Trophoblast cell (in vitro differentiated cells and primary cell): Measurements from ENCODE around the gene SPOCK3.

Source experiments
- DNase-seq, 2 donors: peaks; one replicate each; pipeline ENCODE4 v3.0.0-alpha.2; 2016
- H2AFZ ChIP-seq: 2 replicates; pipeline ENCODE4 v1.6.1; 2013; ENCODE audit warnings: low read length, moderate library complexity, mild to moderate bottlenecking; ENCODE audit not compliant: insufficient read depth, poor library complexity
- H2AK5ac ChIP-seq: 2 replicates; pipeline ENCODE4 v1.6.1; 2013; ENCODE audit warnings: mild to moderate bottlenecking, low read length
- H2BK120ac ChIP-seq: 2 replicates; pipeline ENCODE4 v1.6.1; 2013; ENCODE audit warnings: low read length, mild to moderate bottlenecking, moderate library complexity; ENCODE audit not compliant: insufficient read depth, poor library complexity
- H2BK12ac ChIP-seq: 2 replicates; pipeline ENCODE4 v1.6.1; 2013; ENCODE audit warnings: mild to moderate bottlenecking, low read length, moderate library complexity
- H2BK5ac ChIP-seq: 2 replicates; pipeline ENCODE4 v1.6.1; 2013; ENCODE audit warnings: low read length, low read depth, moderate library complexity, mild to moderate bottlenecking; ENCODE audit not compliant: poor library complexity
- H3K14ac ChIP-seq: 2 replicates; pipeline ENCODE4 v1.6.1; 2013; ENCODE audit warnings: mild to moderate bottlenecking, low read length
- H3K18ac ChIP-seq: 2 replicates; pipeline ENCODE4 v1.6.1; 2013; ENCODE audit warnings: mild to moderate bottlenecking, low read length
- H3K23ac ChIP-seq: 2 replicates; pipeline ENCODE4 v1.6.1; 2013; ENCODE audit warnings: low read length
- H3K27ac ChIP-seq: 2 replicates; pipeline ENCODE4 v1.5.1; 2013; ENCODE audit warnings: low read depth, mild to moderate bottlenecking, inconsistent platforms, low read length, moderate library complexity
- H3K27me3 ChIP-seq: 2 replicates; pipeline ENCODE4 v1.6.1; 2013; ENCODE audit warnings: inconsistent platforms, mild to moderate bottlenecking, low read length, moderate library complexity; ENCODE audit not compliant: insufficient read depth
- H3K36me3 ChIP-seq, 2 experiments: 1 replicate in 1 of 2; 2 replicates in 1 of 2; pipeline ENCODE4 v1.6.1; 2013; ENCODE audit warnings: low read length in 2 of 2, mild to moderate bottlenecking in 2 of 2, moderate library complexity in 1 of 2; ENCODE audit not compliant: insufficient read depth in 2 of 2, control insufficient read depth in 1 of 2
- H3K4ac ChIP-seq: 2 replicates; pipeline ENCODE4 v1.6.1; 2013; ENCODE audit warnings: low read depth, mild to moderate bottlenecking, low read length, moderate library complexity
- H3K4me1 ChIP-seq, 2 experiments: 1 replicate in 1 of 2; 2 replicates in 1 of 2; pipeline ENCODE4 v1.6.1; 2013; ENCODE audit warnings: low read length in 2 of 2, mild to moderate bottlenecking in 2 of 2, moderate library complexity in 1 of 2; ENCODE audit not compliant: insufficient read depth in 2 of 2, control insufficient read depth in 1 of 2
- H3K4me2 ChIP-seq: 2 replicates; pipeline ENCODE4 v1.6.1; 2013; ENCODE audit warnings: inconsistent platforms, mild to moderate bottlenecking, low read length, moderate library complexity
- H3K4me3 ChIP-seq: 2 replicates; pipeline ENCODE4 v1.5.1; 2013; ENCODE audit warnings: mild to moderate bottlenecking, low read depth, low read length, inconsistent platforms
- H3K79me1 ChIP-seq: one replicate; pipeline ENCODE4 v1.6.1; 2013; ENCODE audit warnings: low read length
- H3K79me2 ChIP-seq: 2 replicates; pipeline ENCODE4 v1.6.1; 2013; ENCODE audit warnings: low read length, mild to moderate bottlenecking; ENCODE audit not compliant: control insufficient read depth, insufficient read depth, poor library complexity
- H3K9ac ChIP-seq: 2 replicates; pipeline ENCODE4 v1.6.1; 2013; ENCODE audit warnings: mild to moderate bottlenecking, low read length
- H3K9me3 ChIP-seq: 2 replicates; pipeline ENCODE4 v1.6.1; 2013; ENCODE audit warnings: low read depth, mild to moderate bottlenecking, control low read depth, inconsistent platforms, low read length; ENCODE audit not compliant: insufficient read depth
- H4K12ac ChIP-seq: 2 replicates; pipeline ENCODE4 v1.6.1; 2013; ENCODE audit warnings: low read depth, mild to moderate bottlenecking, low read length, moderate library complexity
- H4K8ac ChIP-seq: 2 replicates; pipeline ENCODE4 v1.6.1; 2013; ENCODE audit warnings: low read depth, mild to moderate bottlenecking, low read length, moderate library complexity
- H4K91ac ChIP-seq: one replicate; pipeline ENCODE4 v1.6.1; 2013; ENCODE audit warnings: low read depth, mild to moderate bottlenecking, low read length, moderate library complexity
- WGBS: extraction: QIAGEN DNeasy Blood & Tissue Kit; methylation state at CpG from one replicate; pipeline ENCODE4 v1.1.7; 2013; ENCODE audit warnings: missing lambda C conversion rate; ENCODE audit not compliant: insufficient read length, insufficient coverage; ENCODE audit errors: extremely low coverage; 5-methylcytosine and 5-hydroxymethylcytosine counted together

SPOCK3 gene

GRCh38 chr4:166734797-166735196 is 499.5 kb downstream of the SPOCK3 start:
- Histone ChIP-seq H3K4me2 (no peak overlapping the region), H3K9me3 (no peaks in the 10 kb centered on the region), H3K4me1 (no peaks in the 10 kb centered on the region), H2AFZ (no peak overlapping the region), H2BK120ac (no peak overlapping the region), H2BK12ac (no peak overlapping the region), H3K36me3 (no peaks in the 10 kb centered on the region), H2BK5ac (no peak overlapping the region), H3K4ac (no peak overlapping the region), H3K79me2 (no peaks in the 10 kb centered on the region), H3K79me1 (no peaks in the 10 kb centered on the region), H3K23ac (no peak overlapping the region), H3K27me3 (no peaks in the 10 kb centered on the region), H4K8ac (no peak overlapping the region), H3K14ac (no peak overlapping the region), H3K18ac (no peak overlapping the region), H2AK5ac (no peak overlapping the region), H3K9ac (no peak overlapping the region), H4K12ac (no peak overlapping the region), H3K27ac (no peak overlapping the region), H4K91ac (no peak overlapping the region), H3K4me3 (no peak overlapping the region)
- DNase-seq = no peak
- WGBS = 100% methylated on average over 1 of the region's 3 CpGs

DNA sequence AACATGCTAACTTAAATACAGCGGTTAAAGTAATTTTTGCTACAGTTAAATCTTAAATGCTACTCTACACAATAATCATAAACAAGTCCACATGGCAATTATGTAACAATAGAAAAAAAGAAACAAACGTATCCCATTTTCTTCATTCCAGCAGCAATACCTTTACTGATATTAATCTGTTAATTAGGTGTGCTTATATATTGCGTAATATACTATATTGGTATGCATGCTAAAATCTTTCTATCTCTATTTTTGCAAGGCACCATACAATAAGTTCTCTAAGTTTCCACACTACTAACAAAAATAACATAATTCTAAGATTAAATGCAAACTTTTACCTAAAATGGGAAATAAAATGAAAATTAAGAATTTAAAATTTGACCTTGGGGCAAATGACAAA is 500.6 kb downstream of the SPOCK3 start:
- peak in 1 of 2 donors; percentile 29 for DNase-seq
- Histone ChIP-seq H3K9me3 (no peaks in the 10 kb centered on the region), H2BK120ac (no peak overlapping the region), H3K27me3 (no peaks in the 10 kb centered on the region), H3K18ac (no peak overlapping the region), H3K79me2 (no peaks in the 10 kb centered on the region), H3K14ac (no peak overlapping the region), H3K79me1 (no peaks in the 10 kb centered on the region), H4K12ac (no peak overlapping the region), H4K8ac (no peak overlapping the region), H3K27ac (no peak overlapping the region), H3K4me1 (no peaks in the 10 kb centered on the region), H2AK5ac (no peak overlapping the region), H3K9ac (no peak overlapping the region), H3K4me2 (no peak overlapping the region), H3K23ac (no peak overlapping the region), H2AFZ (no peak overlapping the region), H3K4me3 (no peak overlapping the region), H2BK5ac (no peak overlapping the region), H2BK12ac (no peak overlapping the region), H3K4ac (no peak overlapping the region), H4K91ac (no peak overlapping the region), H3K36me3 (no peaks in the 10 kb centered on the region)
- no CpG with 5 or more reads among the region's 3 CpGs for WGBS

DNA sequence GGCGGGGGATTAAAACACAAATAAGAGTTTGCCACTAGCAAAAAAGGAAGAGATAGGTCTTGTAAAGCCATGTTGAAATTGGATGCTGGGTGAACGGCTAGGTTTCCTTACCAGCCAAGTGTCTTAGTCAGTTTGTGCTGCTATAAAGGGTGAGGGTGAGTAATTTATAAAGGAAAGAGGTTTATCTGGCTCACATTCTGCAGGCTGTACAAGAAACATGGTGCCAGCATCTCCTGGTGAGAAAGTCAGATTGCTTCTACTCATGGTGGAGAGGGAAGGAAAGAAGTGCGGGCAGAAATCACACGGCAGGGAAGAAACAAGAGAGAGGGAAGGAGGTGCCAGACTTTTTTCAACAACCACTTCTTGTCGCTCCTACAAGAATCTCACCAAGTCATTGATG is 507.5 kb downstream of the SPOCK3 start:
- no CpG with 5 or more reads among the region's 5 CpGs for WGBS
- Histone ChIP-seq H4K12ac (no peak overlapping the region), H4K91ac (no peak overlapping the region)

DNA sequence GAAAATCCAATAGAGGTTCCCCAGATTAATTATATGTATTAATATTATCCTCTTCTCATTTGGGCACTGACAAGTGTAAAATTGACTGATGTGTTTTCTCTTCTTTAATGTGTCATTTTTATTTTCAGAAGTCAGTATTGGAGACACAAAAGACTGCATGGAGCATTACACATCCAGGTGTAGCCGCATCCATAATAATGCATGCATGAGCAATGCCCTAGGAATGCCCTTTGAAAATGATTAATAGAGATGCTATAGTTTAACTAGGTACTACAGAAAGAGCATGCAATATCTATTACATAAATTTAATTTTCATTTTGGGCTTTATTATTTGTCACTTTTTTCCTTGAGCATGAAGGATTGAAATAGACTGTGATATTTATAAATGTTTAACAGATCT is 509.9 kb downstream of the SPOCK3 start:
- no peak overlapping the region for H2BK12ac ChIP-seq
- H3K18ac ChIP-seq = no peak overlapping the region
- peak in 1 of 2 donors; percentile 16 for DNase-seq
- H3K9ac ChIP-seq = no peak overlapping the region
- H3K23ac ChIP-seq = no peak overlapping the region
- no peaks in the 10 kb centered on the region for H3K79me2 ChIP-seq
- H4K12ac ChIP-seq = no peak overlapping the region
- no peaks in the 10 kb centered on the region for H3K79me1 ChIP-seq
- no peak overlapping the region for H4K91ac ChIP-seq
- H3K4ac ChIP-seq = no peak overlapping the region
- no peak overlapping the region for H2AFZ ChIP-seq
- no peak overlapping the region for H2BK120ac ChIP-seq
- H3K27ac ChIP-seq = no peak overlapping the region
- H3K36me3 ChIP-seq = no peaks in the 10 kb centered on the region
- no peaks in the 10 kb centered on the region for H3K4me1 ChIP-seq
- H3K14ac ChIP-seq = no peak overlapping the region
- H4K8ac ChIP-seq = no peak overlapping the region
- no peak overlapping the region for H2AK5ac ChIP-seq
- no peaks in the 10 kb centered on the region for H3K9me3 ChIP-seq
- no CpG with 5 or more reads among the region's 1 CpG for WGBS
- no peak overlapping the region for H3K4me3 ChIP-seq
- no peaks in the 10 kb centered on the region for H3K27me3 ChIP-seq
- H3K4me2 ChIP-seq = no peak overlapping the region
- H2BK5ac ChIP-seq = no peak overlapping the region

More for the DNA sequence above, 507.5 kb downstream of the SPOCK3 start:
- no peak for DNase-seq
- no peaks in the 10 kb centered on the region for H3K27me3 ChIP-seq
- no peaks in the 10 kb centered on the region for H3K36me3 ChIP-seq
- H2BK120ac ChIP-seq = no peak overlapping the region
- no peak overlapping the region for H2BK5ac ChIP-seq
- no peak overlapping the region for H3K4me2 ChIP-seq
- no peak overlapping the region for H3K18ac ChIP-seq
- no peak overlapping the region for H3K4ac ChIP-seq
- no peak overlapping the region for H3K9ac ChIP-seq
- H2BK12ac ChIP-seq = no peak overlapping the region
- H3K9me3 ChIP-seq = no peaks in the 10 kb centered on the region
- H3K27ac ChIP-seq = no peak overlapping the region
- H3K23ac ChIP-seq = no peak overlapping the region
- no peak overlapping the region for H4K8ac ChIP-seq
- H3K79me1 ChIP-seq = no peaks in the 10 kb centered on the region
- H3K79me2 ChIP-seq = no peaks in the 10 kb centered on the region
- H3K4me1 ChIP-seq = no peaks in the 10 kb centered on the region
- no peak overlapping the region for H3K4me3 ChIP-seq
- H3K14ac ChIP-seq = no peak overlapping the region
- no peak overlapping the region for H2AK5ac ChIP-seq
- no peak overlapping the region for H2AFZ ChIP-seq
